Measurements from ENCODE around the gene BCL7A. TPM values are rescaled to one million over a fixed set of nuclear protein-coding genes. Genes with fewer than 3 reads are reported as not detected.
A peak's percentile ranks its signal among the peaks of the same experiment; 100 is the strongest.

The BCL7A gene
- total and polyA plus RNA-seq, 10 of the 15 experiments (the other 5 are each of a cell fraction or from before 2014, with no cell fraction given): 0.37 to 17.2 (median 11.7) TPM

DNA sequence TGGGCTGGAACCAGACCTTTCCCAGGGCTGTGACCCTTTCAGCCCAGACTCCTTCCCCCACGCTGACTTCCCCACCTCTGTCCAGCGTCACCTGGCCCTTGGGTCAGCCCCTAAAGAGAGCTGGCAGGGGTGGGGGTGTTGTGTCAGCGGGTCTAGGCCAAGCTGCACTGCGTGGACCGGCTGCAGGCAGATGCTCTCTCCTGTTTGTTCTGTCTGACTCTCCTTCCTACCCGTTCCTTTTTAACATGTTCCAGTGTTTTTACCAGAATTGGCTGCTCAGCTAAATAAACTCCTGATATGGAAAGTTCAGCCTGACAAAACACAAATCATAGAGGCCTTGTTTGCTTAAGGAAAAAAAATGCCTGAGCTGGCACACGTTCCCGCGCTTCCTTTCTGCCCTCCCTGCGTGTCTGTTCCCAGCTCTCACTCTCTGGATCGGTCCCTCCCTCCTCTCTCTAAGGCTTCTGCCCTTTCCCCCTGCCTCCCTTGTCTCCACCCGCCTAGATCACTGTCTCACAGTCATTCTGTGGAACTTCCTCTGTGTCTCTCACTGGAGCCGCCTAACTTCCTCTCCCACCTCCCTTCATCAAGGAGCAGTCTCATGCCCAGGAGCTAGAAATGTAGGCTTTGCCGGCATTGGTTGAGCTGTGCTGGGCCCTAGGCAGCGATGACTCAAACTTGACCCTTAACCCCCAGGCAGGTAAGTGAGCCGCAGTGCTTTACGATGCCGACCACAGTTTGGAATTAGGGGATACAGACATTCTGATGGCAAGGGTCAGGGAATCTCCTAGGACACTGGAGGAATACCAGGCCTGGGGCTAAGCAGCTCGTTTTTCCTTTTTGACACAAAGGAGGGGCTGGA, 41.4 kb downstream of the BCL7A start:
- RAD21 ChIA-PET (ENCODE audit: unreplicated experiment): interaction anchor here (1.9 kb wide), 1 partner anchor 60 kb away, joined by 5 read pairs; no protein-coding TSS in a partner anchor
- Histone ChIP-seq H3K4me1 (ENCODE audit: control insufficient read depth, insufficient read depth, low read length) (peaks cover 8% of the 10 kb centered on the region), H2AFZ (ENCODE audit: control insufficient read depth, low read depth, low read length) (peak overlapping the region; percentile 2; the same call in 1 of the 2 replicates), H3K9ac (ENCODE audit: control insufficient read depth, insufficient read depth, low read length) (no peak overlapping the region), H3K27me3 (replicated peaks in 1 of 2; ENCODE audit: control insufficient read depth in 2 of 2, insufficient read depth in 2 of 2, low read length in 1 of 2) (no peaks in the 10 kb centered on the region), H4K20me1 (ENCODE audit: control insufficient read depth, insufficient read depth) (no peaks in the 10 kb centered on the region), H3K79me2 (ENCODE audit: control insufficient read depth, insufficient read depth, low read length) (no peaks in the 10 kb centered on the region), H3K27ac (ENCODE audit: control insufficient read depth, insufficient read depth) (no peak overlapping the region), H3K4me2 (ENCODE audit: control insufficient read depth, insufficient read depth) (no peak overlapping the region), H3K4me3 (no peak overlapping the region), H3K9me3 (replicated peaks; ENCODE audit: control insufficient read depth, insufficient read depth, low read length) (no peaks in the 10 kb centered on the region), H3K36me3 (ENCODE audit: control insufficient read depth in 2 of 2, insufficient read depth in 2 of 2, low read length in 1 of 2) (peaks cover 0 to 2% of the 10 kb centered on the region in 2 experiments; a peak in 1 of 4 replicates)
- no TSS peak for BruUV-seq (replicated peaks)
- FAIRE-seq (no peak), ATAC-seq (no peak), DNase-seq (ENCODE audit: low read depth, low spot score) (no peak)
- in situ Hi-C loops (cut with MboI): no loop called here
- CTCF ChIA-PET: interaction anchor here (0.6 to 2.0 kb wide), 5 partner anchors 9 to 168 kb away, joined by 3 to 11 read pairs (median 3); no protein-coding TSS in a partner anchor
- 73% methylated on average over 18 of the region's 19 CpGs for WGBS (ENCODE audit: insufficient coverage, insufficient replicate concordance, low lambda C conversion rate, missing lambda C conversion rate)
- TF ChIP-seq RUNX3 (IDR thresholded peaks at IDR 0.05; ENCODE audit: low read length) (no peak), IRF4 (IDR thresholded peaks at IDR 0.05; ENCODE audit: low read depth, low read length) (no peak), SPI1 (IDR thresholded peaks at IDR 0.05; ENCODE audit: borderline replicate concordance, insufficient read depth, low read depth, low read length) (no peak), ZSCAN29 (IDR thresholded peaks at IDR 0.05) (no peak), JUNB (IDR thresholded peaks at IDR 0.05) (no peak), PML (IDR thresholded peaks at IDR 0.05; ENCODE audit: low read length) (no peak), POLR2A (IDR thresholded peaks at IDR 0.05; ENCODE audit: low read depth, low read length) (no peak), RAD51 (IDR thresholded peaks at IDR 0.05) (no peak), BRCA1 (IDR thresholded peaks at IDR 0.05; ENCODE audit: low read depth, low read length) (no peak), RELA (IDR thresholded peaks at IDR 0.05; ENCODE audit: borderline replicate concordance, partially characterized antibody) (no peak), CREB1 (IDR thresholded peaks at IDR 0.05; ENCODE audit: low read depth) (no peak), STAT3 (IDR thresholded peaks at IDR 0.05; ENCODE audit: low read depth, low read length) (no peak), CHD2 (IDR thresholded peaks at IDR 0.05; ENCODE audit: borderline replicate concordance, low read depth, low read length) (no peak)
- TF ChIP-seq, protein P1, sequence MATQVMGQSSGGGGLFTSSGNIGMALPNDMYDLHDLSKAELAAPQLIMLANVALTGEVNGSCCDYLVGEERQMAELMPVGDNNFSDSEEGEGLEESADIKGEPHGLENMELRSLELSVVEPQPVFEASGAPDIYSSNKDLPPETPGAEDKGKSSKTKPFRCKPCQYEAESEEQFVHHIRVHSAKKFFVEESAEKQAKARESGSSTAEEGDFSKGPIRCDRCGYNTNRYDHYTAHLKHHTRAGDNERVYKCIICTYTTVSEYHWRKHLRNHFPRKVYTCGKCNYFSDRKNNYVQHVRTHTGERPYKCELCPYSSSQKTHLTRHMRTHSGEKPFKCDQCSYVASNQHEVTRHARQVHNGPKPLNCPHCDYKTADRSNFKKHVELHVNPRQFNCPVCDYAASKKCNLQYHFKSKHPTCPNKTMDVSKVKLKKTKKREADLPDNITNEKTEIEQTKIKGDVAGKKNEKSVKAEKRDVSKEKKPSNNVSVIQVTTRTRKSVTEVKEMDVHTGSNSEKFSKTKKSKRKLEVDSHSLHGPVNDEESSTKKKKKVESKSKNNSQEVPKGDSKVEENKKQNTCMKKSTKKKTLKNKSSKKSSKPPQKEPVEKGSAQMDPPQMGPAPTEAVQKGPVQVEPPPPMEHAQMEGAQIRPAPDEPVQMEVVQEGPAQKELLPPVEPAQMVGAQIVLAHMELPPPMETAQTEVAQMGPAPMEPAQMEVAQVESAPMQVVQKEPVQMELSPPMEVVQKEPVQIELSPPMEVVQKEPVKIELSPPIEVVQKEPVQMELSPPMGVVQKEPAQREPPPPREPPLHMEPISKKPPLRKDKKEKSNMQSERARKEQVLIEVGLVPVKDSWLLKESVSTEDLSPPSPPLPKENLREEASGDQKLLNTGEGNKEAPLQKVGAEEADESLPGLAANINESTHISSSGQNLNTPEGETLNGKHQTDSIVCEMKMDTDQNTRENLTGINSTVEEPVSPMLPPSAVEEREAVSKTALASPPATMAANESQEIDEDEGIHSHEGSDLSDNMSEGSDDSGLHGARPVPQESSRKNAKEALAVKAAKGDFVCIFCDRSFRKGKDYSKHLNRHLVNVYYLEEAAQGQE (IDR thresholded peaks at IDR 0.05; ENCODE audit: low read depth, low read length): no peak
- TF ChIP-seq, protein P2, sequence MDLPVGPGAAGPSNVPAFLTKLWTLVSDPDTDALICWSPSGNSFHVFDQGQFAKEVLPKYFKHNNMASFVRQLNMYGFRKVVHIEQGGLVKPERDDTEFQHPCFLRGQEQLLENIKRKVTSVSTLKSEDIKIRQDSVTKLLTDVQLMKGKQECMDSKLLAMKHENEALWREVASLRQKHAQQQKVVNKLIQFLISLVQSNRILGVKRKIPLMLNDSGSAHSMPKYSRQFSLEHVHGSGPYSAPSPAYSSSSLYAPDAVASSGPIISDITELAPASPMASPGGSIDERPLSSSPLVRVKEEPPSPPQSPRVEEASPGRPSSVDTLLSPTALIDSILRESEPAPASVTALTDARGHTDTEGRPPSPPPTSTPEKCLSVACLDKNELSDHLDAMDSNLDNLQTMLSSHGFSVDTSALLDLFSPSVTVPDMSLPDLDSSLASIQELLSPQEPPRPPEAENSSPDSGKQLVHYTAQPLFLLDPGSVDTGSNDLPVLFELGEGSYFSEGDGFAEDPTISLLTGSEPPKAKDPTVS (IDR thresholded peaks at IDR 0.05; ENCODE audit: low read depth, low read length): no peak
- TF ChIP-seq, protein P3, sequence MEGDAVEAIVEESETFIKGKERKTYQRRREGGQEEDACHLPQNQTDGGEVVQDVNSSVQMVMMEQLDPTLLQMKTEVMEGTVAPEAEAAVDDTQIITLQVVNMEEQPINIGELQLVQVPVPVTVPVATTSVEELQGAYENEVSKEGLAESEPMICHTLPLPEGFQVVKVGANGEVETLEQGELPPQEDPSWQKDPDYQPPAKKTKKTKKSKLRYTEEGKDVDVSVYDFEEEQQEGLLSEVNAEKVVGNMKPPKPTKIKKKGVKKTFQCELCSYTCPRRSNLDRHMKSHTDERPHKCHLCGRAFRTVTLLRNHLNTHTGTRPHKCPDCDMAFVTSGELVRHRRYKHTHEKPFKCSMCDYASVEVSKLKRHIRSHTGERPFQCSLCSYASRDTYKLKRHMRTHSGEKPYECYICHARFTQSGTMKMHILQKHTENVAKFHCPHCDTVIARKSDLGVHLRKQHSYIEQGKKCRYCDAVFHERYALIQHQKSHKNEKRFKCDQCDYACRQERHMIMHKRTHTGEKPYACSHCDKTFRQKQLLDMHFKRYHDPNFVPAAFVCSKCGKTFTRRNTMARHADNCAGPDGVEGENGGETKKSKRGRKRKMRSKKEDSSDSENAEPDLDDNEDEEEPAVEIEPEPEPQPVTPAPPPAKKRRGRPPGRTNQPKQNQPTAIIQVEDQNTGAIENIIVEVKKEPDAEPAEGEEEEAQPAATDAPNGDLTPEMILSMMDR (IDR thresholded peaks at IDR 0.05 in 2 of 3, conservative IDR thresholded peaks at IDR 0.05 in 1 of 3; ENCODE audit: control insufficient read depth in 2 of 3, extremely low read depth in 1 of 3, insufficient read depth in 1 of 3, low read depth in 3 of 3, low read length in 3 of 3): no peak
- intact Hi-C loops (cut with micrococcal nuclease; ENCODE audit: unreplicated experiment): no loop called here
- SMC1A ChIA-PET (ENCODE audit: uncharacterized antibody, unreplicated experiment): interaction anchor here (0.7 to 1.2 kb wide), 2 partner anchors 35 to 60 kb away, joined by 3 read pairs; no protein-coding TSS in a partner anchor
- POLR2A ChIA-PET: interaction anchor here (0.5 kb wide), 1 partner anchor 16 kb away, joined by 3 read pairs; no protein-coding TSS in a partner anchor

Measured in GM12878 (cell line).